Prostate gland (tissue), 2 donors: Measurements from ENCODE around the gene USP17L19.
"Not testable (repeated sequence)": the region's sequence is repeated elsewhere in the genome, so short reads cannot be mapped to it uniquely, and the experiment has no call there.

ENCODE experiments used
- CTCF ChIP-seq, 4 experiments: fragments of 200-600 bp in 2 of 4; fragments of 450-650 bp in 2 of 4; sonication (generic) in 2 of 4; IDR thresholded peaks; 1 replicate in 3 of 4; 2 replicates in 1 of 4; pipeline ENCODE4 v1.5.1; 2016 to 2019; ENCODE audit warnings: antibody characterized with exemption in 4 of 4, mild to moderate bottlenecking in 2 of 4, moderate library complexity in 2 of 4
- POLR2AphosphoS5 ChIP-seq: sonication (generic); formaldehyde crosslinking; IDR thresholded peaks from one replicate; pipeline ENCODE4 v1.6.1; 2017; ENCODE audit warnings: antibody characterized with exemption

GRCh38 chr4:9247953-9248680, 5.1 kb upstream of the USP17L19 start, which contains the start of gene USP17L18:
- not testable (repeated sequence) for TF ChIP-seq POLR2AphosphoS5; CTCF (IDR thresholded peaks at IDR 0.05)
